ENCODE results near the gene PRKG2.

PRKG2 gene

DNA sequence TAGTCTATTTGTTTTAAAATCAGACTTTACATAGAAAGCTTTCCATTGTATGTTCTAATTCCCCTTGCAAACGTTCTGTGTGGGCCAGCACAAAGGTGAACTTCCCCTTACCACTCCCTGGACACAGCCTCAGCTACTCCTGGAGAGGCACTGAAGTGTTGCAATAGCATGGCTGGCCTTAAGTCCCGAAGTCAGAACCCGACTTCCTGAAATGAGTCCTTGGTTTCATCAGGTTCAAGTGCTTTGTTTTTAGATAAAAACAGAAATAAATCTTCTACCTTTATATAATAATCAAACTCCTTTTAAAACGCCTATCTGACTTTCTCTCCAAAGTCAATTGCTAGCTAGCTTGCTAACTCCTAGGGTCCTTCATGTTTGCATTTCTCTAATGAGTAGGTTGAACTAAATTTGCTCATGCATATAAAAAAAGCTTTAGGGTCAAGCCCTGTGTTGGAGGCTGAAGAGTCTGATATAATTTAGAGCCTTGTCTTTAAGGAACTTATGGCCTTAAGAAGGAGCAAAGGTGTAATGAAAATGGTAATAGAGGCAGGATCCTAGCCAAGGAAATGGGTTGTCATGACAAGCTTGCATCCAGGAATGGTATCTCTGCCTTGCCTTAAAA lies 175.6 kb downstream of the PRKG2 start:
- no peak for DNase-seq (ENCODE audit: low read depth in 3 of 3)

DNA sequence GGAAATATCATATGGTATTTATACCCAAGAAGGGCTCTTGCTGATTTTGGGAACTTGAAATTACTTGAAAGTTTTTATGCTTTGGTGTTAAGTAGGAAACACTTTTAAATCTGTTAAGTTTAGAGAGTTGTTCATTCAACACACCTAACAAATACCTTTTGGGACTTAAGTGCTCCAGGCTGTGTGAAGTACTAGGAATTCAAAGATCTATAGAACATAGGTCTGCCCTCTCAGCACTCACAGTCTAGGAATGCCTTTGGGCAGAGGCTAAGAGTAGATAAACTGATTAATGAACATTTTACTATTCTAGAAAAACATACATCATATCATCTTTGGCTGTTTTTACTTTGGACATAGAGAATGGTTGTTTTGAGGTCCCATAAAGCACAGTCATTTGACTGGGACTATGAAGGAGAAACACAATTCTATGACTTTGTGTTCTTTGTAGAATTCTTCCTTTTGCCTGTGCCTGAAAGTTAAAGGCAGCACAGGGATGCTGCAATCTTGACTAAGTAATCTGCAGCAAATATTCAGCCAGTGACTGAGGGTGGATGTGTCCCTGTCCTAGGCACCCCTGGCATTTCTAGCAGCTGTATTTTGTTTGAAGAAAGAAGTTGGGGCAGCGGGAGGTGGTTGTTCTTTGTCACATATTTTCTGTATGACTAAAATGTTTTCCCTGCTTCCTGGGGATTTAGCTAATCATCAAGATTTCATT lies 176.2 kb downstream of the PRKG2 start:
- DNase-seq (ENCODE audit: low read depth in 3 of 3): no peak

All from stimulated activated CD4-positive, alpha-beta T cell treated with anti-CD3 and anti-CD28 coated beads, TNF-alpha, amount 100 ng/mL, for 4 hours (primary cell).